SK-N-SH treated with all-trans-retinoic acid at 6 μM for 48 hours (cell line): ENCODE data around the gene ARHGEF25.

ENCODE experiments used
- ARNTL ChIP-seq: fragments of 450-650 bp; formaldehyde crosslinking; IDR thresholded peaks from 2 replicates; pipeline ENCODE4 v1.5.0; 2020; ENCODE audit warnings: low read depth, mild to moderate bottlenecking, moderate library complexity, borderline replicate concordance
- BACH2 ChIP-seq: fragments of 250-450 bp; sonication (Bioruptor Pico); IDR thresholded peaks from 2 replicates; pipeline ENCODE4 v1.9.0; 2021; ENCODE audit warnings: mild to moderate bottlenecking, borderline replicate concordance
- CSDC2 ChIP-seq: fragments of 250-450 bp; sonication (Bioruptor Pico); IDR thresholded peaks from 2 replicates; pipeline ENCODE4 v1.5.0; 2020; ENCODE audit warnings: mild to moderate bottlenecking, moderate library complexity
- ESRRG ChIP-seq: fragments of 250-450 bp; sonication (Bioruptor Pico); IDR thresholded peaks from 2 replicates; pipeline ENCODE4 v1.6.1; 2021; ENCODE audit warnings: mild to moderate bottlenecking
- OSR1 ChIP-seq: fragments of 250-450 bp; sonication (Bioruptor Pico); IDR thresholded peaks from 2 replicates; pipeline ENCODE4 v1.8.0; 2022; ENCODE audit warnings: moderate library complexity, mild to moderate bottlenecking, inconsistent platforms
- PATZ1 ChIP-seq: fragments of 250-450 bp; sonication (Bioruptor Pico); IDR thresholded peaks from 2 replicates; pipeline ENCODE4 v1.8.0; 2020; ENCODE audit warnings: mild to moderate bottlenecking, moderate library complexity, borderline replicate concordance
- TSHZ2 ChIP-seq: fragments of 250-450 bp; sonication (Bioruptor Pico); IDR thresholded peaks from 2 replicates; pipeline ENCODE4 v1.5.0; 2020; ENCODE audit warnings: mild to moderate bottlenecking, moderate library complexity
- ZC3H10 ChIP-seq: fragments of 250-450 bp; sonication (Bioruptor Pico); IDR thresholded peaks from 2 replicates; pipeline ENCODE4 v1.5.1; 2021; ENCODE audit warnings: mild to moderate bottlenecking, moderate library complexity
- ZFP3 ChIP-seq: fragments of 250-450 bp; sonication (Bioruptor Pico); IDR thresholded peaks from 2 replicates; pipeline ENCODE4 v1.5.0; 2020; ENCODE audit warnings: mild to moderate bottlenecking, moderate library complexity
- ZFP30 ChIP-seq: fragments of 450-650 bp; formaldehyde crosslinking; IDR thresholded peaks from 2 replicates; pipeline ENCODE4 v1.5.0; 2022; ENCODE audit warnings: mild to moderate bottlenecking, moderate library complexity
- ZNF565 ChIP-seq: fragments of 450-650 bp; formaldehyde crosslinking; conservative IDR thresholded peaks from 2 replicates; pipeline ENCODE4 v1.5.0; 2020; ENCODE audit warnings: low read depth, mild to moderate bottlenecking, moderate library complexity

DNA sequence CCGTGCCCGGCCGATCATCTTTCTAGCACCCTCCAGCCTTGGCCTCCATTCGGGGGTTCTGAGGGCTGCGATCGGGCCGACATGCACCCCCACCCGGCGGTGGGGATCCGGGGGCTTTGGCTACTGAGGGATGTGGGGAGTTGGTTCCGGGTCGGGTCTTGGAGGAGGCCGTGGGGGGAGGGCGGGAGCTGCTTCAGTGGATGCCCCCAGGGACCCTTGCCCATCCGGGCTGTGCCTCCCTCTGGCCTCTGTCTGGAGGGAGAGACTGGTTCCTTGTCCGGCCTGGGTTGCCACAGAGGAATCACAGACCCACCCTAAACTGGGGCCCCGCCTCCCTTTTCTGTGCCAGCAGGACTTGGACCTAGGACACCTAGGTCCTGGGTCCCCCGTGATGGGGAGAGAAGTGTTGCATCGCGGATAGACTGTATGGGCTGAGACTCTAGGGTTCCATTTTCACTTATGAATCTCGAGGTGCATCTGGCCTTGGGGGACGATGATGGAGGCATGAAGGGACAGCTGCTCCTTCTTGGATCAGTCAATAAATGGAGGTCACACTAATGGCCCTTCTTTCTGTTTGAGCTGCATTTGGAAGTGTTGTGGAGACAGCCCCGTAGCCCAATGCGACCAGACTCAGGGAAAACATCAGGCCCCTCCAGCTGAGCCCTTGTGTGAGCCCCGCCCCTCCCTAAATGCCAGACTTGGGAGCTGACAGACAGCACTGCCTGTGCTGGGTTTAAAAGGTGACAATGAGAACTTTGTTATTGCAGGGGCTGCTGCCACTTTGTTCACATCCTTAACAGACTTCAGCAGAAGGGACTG is 6.0 kb upstream of the ARHGEF25 start:
- TF ChIP-seq ZFP30 (no peak), ZNF565 (no peak), BACH2 (CRISPR knock-in tag) (no peak), OSR1 (CRISPR knock-in tag) (no peak), PATZ1 (CRISPR knock-in tag) (no peak), ESRRG (CRISPR knock-in tag) (no peak), ARNTL (CRISPR knock-in tag) (no peak), TSHZ2 (CRISPR knock-in tag) (no peak), ZC3H10 (CRISPR knock-in tag) (no peak), ZFP3 (CRISPR knock-in tag) (no peak), CSDC2 (CRISPR knock-in tag) (no peak)
